SK-N-MC (cell line): ENCODE data around the gene BBS12.

Experiments
- EZH2 ChIP-seq: fragments of 200-600 bp; sonication (generic); IDR thresholded peaks from one replicate; pipeline ENCODE4 v1.6.1; 2017; ENCODE audit warnings: antibody characterized with exemption
- POLR2AphosphoS5 ChIP-seq: IDR thresholded peaks from 2 replicates; pipeline ENCODE4 v1.6.1; 2012; ENCODE audit warnings: mild to moderate bottlenecking, low read depth, low read length, borderline replicate concordance

GRCh38 chr4:122765692-122766352 lies 33.3 kb downstream of the BBS12 start:
- TF ChIP-seq EZH2 (no peak), POLR2AphosphoS5 (no peak)
